GM18508 (cell line): ENCODE data around the gene TRMT11.
"Not testable (repeated sequence)": the region's sequence is repeated elsewhere in the genome, so short reads cannot be mapped to it uniquely, and the experiment has no call there.

Experiments used
- ATAC-seq: cut with Tn5 transposase; IDR thresholded peaks from one replicate; pipeline ENCODE4 v1.9.1; 2021; ENCODE audit warnings: moderate number of reproducible peaks; ENCODE audit not compliant: insufficient read depth, unreplicated experiment

The TRMT11 gene

DNA sequence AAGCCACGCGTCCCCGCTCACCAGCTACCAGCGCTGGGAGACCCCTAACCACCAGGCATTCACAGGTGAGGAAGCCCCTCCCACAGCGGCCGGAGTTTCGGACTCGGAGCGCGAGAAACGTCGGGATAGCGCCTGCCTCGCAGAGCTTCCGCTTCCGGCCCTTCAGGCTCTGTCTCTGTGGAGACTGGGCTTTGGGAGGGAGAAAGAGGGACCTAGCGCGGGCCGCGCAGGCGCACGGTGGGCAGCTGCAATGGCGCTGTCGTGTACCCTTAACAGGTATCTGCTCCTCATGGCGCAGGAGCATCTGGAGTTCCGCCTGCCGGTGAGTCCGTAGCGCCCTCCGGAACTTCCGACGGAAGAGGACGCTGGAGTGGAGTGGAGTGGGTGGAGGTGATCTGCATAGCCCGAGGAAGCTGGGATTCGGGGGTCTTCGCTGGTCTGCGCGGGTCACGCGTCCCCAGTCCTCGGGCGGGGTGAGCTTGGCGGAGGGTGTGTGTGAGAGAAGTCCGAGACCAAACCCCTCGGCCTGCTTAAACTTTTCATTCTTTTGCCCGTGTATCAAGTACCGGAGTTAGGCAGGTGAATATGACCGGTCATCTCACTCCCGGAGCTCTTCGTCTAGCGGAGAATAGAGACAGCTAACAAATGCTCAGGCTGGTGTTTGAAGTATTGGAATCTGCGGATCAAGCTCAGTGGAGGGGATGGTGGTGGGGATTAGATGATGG lies at the start of gene TRMT11:
Gene TRMT11, plus strand, starts transcription at position 240 of the 725 bp plus-strand sequence. Its CDS starts 11 bp downstream, at position 251.
- peak; percentile 91 for ATAC-seq

DNA sequence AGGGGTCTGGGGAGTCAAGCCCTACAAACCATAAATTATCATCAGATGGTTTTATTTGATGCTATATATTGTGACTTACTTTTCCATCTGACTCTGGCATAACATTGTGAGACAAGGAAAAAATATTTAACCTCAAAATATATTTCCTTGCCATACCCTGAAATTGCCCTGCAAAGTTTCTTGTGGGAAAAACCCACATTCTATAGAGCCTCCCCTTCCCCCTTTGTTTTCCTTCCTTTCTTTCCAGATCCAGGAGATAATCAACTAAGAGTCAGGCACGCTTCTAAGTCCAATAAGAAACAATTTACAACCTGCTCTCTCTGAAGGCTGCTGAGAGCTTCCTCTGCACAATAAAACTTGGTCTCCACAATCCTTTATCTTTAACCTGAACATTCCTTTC lies 47.3 kb upstream of the TRMT11 start:
- no peak for ATAC-seq

DNA sequence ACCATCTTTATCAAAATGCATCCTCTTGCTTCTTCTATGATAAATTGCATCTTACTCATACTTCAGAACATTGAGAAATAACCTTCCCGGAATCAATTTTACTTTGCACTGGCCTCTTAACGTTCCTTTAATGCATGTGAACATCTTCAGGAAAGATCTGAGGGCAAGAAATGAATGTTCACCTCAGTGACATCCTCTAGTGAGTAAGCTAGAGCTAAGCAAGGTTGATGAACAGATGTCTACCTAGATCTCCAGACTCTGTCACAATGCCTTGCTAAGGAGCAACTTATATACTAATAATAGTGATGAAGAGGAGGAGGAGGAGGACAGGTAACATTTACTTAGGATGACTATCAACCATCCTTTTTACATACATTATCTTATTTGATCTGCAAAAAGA lies 46.5 kb upstream of the TRMT11 start:
- no peak for ATAC-seq

DNA sequence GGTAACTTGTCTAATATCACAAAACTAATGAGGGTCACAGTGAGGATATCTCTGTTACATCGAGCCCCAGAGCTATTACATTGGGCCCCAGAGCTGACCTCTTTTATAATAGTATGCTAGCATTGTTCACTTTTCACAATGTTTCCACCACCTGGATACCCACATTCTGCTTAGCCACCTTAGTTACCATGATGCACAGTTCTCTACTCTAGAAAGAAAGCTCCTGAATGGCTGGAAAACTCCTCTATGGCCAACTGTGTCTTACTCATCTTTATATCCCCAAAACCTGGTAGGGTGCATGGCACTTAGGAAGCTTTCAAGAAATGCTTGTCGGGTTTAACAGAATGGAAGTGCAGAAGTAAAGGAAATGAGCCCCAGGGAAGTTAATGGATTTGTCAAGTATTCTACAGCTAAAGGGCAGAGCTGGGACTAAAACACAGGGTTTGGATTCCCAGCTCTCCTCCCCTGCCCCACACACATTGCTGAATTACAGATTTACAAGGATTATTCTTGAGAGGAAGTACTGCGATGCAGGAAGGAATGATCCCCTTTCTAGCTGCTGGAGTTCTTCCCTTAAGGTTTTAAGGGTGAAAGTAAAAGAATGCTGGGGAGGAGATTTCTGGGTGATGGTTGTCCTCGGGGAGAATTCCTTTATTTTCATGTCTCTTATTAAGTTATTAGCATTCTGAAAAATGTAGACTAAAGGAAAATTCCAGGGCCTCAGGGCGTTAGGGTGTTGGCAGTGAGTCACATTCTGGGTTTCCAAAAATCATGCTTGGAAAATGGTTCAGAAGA lies 45.9 kb upstream of the TRMT11 start:
- no peak for ATAC-seq

DNA sequence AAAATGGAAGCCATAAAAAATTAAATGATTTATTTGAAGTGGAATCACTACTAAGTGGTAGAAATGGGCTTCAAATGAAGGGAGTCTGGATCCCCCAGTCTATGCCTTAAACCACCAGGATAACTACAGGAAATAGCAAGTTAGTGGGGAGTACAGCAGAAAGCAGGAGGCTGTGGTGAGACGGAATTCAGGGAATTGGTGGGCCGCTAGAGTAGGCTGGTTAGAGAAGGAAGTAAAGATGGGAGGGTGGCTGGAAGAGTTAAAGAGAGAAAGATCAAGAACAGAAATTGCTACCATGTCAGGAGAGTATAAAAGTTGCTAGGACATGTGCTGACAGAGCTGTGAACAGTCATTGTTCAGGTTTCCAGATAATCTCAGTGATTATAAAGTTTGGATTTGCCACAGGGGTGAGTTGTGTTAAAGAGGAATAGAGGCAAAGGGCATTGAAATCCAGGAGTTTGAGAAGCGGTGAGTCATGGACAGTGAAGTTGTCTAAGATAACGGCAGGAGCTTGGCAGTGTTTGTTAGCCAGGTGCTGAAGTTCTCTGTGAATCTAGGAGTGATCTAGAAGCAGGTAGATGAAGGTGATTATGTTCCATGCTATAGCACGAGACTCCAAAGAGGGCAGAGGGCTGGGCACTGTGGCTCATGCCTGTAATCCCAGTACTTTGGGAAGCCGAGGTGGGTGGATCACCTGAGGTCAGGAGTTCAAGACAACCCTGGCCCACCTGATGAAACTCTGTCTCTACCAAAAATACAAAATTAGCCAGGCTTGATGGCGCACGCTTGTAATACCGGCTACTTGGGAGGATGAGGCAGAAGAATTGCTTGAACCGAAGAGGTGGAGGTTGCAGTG lies 43.4 kb upstream of the TRMT11 start:
- ATAC-seq, result no peak

DNA sequence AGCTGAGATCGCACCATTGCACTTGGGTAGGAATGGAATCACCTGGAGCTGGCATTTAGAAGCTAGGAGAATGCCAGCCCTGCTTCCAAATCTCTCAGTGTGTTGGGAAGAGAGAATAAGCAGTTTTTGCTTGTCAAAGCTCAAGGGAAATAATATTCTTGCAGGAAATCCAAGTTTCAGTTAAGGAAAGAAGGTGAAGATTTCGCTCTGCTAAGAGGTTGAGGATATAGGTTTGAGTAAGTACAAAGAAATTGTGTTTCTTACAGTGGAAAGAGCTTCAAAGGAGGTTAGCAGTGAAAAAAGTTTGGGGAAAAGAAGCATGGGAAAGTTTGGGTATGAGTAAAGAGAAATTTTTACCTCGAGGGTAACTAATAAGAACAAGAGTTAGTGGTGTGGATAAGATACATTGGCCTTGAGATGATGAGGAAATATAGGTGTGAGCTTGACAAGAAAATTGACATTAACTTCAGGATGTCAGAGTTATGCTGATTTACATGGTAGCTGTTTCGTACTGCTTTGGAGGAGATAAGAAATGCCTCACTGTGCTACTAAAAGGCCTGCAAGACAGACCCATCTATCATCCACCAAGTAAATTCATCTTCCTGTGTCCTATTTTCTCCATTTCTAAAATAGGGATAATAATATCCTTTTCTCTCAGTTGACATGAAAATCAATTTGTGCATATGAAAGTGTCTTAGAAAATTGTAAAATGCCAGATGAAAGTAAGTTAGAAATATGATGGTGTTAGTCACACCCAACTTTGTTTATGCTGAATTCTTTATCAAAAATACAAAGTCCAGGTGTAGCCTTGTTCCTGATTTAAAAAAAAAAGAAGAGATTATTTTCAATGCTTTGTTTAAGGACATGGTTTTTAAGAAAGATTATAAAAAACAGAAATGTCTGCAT lies 42.6 kb upstream of the TRMT11 start:
- no peak for ATAC-seq

DNA sequence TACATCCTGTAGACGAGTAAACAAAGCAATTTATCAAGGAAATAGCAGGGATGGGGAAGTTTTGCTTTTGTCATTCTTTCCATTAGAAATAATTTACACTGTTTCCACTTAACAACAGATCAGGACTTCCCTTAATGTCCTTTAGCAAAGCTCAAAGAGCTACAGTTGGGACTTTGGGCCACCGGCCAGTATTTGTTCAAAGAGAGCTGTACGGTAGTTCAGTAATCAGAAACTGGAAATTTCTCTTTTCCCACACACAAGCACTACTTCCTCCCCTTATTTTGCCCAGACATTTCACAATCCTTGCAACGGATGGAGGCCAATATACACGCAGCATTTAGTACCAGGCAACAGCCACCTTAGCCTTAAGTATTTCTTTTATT lies 41.9 kb upstream of the TRMT11 start:
- no peak for ATAC-seq

DNA sequence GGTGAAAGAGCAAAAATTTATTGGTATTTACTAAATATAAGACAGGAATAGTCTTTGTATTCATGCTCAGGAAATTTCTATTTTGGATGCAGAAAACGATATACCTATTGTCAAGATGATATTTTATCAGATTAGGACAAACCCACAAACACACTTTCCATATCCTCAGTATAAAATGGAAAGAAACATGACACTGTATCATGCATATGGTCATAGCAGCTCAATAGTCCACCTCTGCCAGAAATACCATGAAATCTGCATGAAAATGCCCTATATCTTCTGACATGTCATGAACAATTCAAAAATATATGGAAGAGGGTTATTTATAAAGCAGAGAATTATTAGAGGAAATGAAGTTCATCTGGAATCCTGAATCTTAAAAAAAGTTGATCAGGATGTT lies 41.4 kb upstream of the TRMT11 start:
- ATAC-seq, result no peak

DNA sequence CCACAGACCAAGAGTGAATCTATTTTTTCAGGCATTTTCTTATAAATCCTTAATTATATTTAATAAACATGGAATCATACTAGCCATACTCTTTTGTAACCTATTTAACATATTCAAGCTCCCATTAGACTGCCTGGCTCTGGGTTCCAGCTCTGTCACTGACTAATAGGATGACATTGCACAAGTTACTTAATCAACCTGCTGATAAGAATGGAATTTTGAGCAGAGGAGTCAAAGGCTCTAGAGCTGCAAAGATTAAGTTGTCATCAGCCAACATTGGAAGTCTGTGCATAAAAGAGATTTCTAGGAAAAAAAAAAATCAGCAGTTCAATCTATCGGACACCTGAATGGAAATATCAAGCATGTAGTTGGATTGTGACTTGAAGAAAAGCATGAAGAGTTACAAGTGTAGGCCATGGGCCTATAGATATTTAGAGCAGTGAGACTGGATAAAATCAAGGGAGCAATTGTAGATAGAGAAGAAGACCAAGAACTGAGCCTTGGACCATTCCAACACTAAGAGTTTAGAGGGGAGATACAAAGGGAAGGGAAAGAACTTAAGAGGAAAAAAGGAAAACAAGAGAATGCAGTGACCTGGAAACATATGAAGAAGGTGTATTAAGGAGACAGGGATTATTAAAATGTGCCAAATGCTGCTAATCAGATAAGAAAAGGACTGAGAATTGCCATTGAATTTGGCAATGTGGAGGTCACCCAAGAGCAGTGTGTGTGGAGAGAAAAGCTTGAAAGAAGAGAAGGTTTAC lies 40.8 kb upstream of the TRMT11 start:
- ATAC-seq, result no peak

DNA sequence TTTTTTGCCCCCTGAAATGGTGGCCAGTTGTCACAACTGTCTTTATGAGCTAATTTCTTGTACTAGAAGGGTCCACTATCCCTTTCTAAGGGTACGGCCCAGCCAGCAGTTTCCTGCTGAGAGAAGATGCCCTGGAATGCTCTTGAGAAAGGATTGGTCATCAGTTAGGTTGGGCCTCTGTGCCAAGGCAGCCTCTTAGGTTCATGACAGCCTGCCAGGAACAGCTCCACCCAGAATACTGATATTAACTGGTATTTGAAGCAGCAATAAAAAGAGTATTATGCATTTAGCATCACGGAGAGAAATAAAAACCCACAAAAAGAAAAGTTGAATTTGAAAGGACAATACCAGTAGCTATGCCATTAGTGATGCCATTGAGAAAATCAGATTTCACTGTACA lies 38.7 kb upstream of the TRMT11 start:
- no peak for ATAC-seq

DNA sequence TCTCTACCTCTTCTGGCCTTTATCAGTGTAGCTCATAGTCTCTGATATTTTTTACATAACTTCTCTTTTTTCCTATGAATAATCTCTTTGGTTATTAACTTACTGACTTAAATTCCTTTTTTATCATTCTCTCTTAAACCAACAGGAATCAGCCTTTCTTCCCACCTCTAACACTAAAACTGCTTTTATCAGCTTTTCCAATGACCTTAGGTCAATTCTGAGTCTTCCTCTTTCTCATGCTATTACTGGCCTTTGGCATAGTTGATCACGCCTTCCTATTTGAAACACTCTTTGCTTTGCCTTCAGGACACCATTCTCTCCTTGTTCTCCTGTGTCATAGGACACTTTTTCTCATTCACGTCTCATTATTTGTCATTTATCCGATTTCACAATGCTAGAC lies 37.9 kb upstream of the TRMT11 start:
- no peak for ATAC-seq

DNA sequence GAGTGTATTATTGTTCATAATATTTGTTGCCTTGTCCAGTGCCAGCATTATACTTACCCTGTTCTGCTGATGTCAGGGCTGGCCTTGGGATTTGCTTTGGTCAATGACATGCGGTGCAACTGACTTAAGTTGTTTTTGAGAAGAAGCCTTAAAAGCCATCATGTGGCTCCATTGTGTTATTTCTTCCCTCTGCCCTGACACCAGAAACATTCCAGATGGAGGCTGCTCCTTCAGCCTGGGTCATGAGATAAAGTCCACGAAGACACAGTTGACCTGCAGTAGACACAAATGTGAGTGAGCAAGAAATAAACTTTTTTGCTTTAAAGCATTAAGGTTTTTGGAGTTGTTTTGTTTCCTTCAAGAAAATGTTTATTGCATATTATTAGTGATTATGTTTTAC lies 37.3 kb upstream of the TRMT11 start:
- ATAC-seq, result no peak

DNA sequence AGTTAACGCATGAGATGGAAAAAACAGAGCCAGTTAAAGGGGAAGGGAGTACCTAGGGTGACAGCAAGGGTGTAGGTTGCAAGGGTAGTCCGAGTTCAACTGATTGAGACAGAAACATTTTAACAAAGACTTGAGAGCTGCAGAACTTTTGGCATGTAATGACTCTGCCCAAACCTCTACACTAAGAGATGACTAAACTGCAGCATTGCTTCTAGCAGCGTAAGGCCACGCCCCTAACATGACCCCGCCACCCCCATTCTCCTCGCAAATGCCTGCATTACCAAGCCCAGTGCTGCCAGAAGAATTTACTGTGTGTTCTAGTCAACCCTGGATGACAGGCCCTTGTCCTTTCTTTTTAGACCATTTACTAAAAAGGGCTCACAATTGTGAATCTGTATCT lies 36.0 kb upstream of the TRMT11 start:
- no peak for ATAC-seq

DNA sequence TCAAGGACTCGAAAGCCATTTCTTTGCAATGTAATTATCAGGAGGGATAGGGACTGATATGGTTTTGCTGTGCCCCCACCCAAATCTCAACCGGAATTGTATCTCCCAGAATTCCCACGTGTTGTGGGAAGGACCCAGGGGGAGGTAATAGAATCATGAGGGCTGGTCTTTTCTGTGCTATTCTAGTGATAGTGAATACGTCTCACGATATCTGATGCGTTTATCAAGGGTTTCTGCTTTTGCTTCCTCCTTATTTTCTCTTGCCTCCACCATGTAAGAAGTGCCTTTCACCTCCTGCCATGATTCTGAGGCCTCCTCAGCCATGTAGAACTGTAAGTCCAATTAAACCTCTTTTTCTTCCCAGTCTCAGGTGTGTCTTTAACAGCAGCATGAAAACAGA lies 35.6 kb upstream of the TRMT11 start:
- ATAC-seq, result not testable (repeated sequence)

DNA sequence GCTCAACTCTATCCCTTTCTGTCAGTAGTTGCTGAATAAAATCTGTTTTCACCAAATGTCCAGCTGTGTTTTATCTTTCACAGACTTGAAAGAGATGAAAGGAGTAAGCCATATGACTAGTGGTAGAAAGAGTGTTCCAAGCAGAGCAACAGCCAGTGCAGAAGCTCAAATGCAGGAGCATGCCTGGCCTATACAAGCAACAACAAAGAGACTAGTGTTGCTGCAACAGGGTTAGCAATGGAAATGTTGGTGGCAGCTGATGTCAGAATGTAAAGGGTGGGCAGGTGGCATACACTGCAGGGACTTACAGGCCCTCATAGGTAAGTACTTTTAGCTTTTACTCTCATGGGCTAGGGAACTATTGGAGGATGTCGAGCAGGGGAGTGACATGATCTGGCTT lies 35.0 kb upstream of the TRMT11 start:
- ATAC-seq, result no peak

DNA sequence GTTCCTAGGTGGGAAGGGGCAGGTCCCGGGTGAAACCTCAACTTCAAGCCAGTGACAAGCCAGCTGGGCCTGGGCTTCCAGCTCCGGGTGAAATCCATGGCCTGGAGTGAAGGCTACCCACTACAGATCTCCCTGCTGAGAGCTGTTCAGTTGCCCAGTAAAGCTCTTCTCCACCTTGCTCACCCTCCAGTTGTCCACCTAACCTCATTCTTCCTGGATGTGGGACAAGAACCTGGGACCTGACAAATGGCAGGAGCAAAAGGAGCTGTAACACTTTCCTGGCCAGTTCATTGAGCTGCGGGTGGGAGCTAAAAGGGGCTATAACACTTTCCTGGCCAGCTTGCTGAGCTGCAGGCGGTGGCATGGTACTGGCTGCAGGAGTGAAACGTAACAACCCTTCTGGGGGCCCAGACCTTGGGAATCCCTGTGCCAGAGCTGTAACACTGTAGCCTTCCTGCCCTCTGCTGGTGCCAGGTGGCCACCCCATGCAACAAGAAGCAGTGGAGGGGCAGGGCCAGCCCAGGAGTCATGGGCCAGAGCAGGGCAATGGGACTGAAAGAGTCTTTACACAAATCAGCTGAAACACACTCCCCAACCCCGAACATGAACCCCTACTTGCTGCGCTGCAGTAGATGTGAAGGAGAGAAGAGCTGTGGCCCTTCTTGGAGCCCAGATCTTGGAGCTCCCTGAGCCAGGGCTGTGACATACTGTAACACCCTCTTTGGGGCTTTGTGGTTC lies 33.4 kb upstream of the TRMT11 start:
- ATAC-seq, result no peak

DNA sequence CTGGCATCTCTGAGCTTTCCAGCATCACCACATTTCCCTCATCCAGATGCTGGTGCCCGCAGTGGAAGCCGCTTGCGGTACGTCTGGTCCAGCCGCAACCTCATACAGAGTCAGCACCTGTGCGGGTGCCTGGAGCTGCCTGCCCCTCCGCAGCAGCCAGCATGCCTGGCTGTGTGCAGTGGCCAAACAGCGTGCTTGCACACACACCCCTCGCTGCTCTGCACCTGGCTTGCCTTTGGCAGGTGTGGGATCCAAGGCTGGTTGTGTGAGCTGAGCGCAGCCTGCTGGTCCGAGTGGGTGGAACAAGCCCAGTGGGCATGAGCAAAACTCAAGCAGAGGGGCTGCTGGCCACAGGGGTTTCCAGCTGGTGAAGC lies 32.9 kb upstream of the TRMT11 start:
- ATAC-seq, result no peak

DNA sequence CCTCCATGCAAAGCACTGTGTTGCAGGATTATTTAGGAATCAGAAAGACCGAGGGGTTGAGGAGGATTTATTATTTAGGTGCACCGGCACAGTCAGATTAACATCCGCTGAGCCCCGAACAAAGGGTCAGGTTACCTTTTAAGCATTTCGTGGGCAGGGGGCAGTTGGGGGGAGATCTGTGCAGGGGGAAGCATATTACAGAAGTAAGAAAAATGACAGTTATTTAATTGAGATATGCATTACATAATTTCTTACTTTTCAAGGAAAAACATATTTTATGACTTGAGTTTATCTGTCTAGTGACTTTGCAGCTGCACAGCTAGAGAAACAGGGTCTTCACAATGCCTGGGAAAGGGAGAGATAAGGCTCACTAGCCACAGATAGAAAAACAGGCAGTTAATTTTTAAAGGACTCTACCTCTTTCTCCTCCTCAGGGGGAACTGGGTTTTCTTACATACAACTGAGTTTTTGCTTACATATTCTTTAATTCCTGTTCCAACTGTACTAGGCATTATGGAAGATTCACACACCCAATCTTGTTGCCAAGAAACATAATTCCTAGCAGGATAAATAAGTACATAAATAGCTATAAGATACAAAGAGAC lies 31.5 kb upstream of the TRMT11 start:
- ATAC-seq, result no peak
